GM12878 (cell line): ENCODE measurements around the gene EFCAB9. TPM values are rescaled to one million over a fixed set of nuclear protein-coding genes. Genes with fewer than 3 reads are reported as not detected.

Experiments used
- CEBPB ChIP-seq, 2 experiments: fragments of 150-350 bp in 1 of 2; IDR thresholded peaks; 2 replicates each; pipeline ENCODE4 v1.6.1; 2012 to 2014; ENCODE audit warnings: low read depth in 2 of 2, low read length in 2 of 2, borderline replicate concordance in 1 of 2, inconsistent platforms in 1 of 2
- EP300 ChIP-seq, 2 experiments: fragments of 150-350 bp in 1 of 2; IDR thresholded peaks; 2 replicates each; pipeline ENCODE4 v1.6.1; 2011 to 2012; ENCODE audit warnings: low read depth in 2 of 2, low read length in 2 of 2, borderline replicate concordance in 1 of 2, improper control_type of control experiment in 1 of 2, inconsistent platforms in 1 of 2; ENCODE audit not compliant: control insufficient read depth in 1 of 2
- EZH2 ChIP-seq: IDR thresholded peaks from 2 replicates; pipeline ENCODE4 v1.6.1; 2012; ENCODE audit warnings: low read depth, mild to moderate bottlenecking, control low read depth, inconsistent platforms, low read length, borderline replicate concordance; ENCODE audit not compliant: control insufficient read depth
- FOXM1 ChIP-seq: IDR thresholded peaks from 2 replicates; pipeline ENCODE4 v1.6.1; 2012; ENCODE audit warnings: low read depth, mild to moderate bottlenecking, inconsistent platforms, low read length, moderate library complexity
- JUND ChIP-seq: IDR thresholded peaks from 2 replicates; pipeline ENCODE4 v1.6.1; 2012; ENCODE audit warnings: low read depth, mild to moderate bottlenecking, low read length, improper control_type of control experiment, moderate library complexity
- MEF2A ChIP-seq: IDR thresholded peaks from 2 replicates; pipeline ENCODE4 v1.6.1; 2011; ENCODE audit warnings: low read depth, mild to moderate bottlenecking, low read length, moderate library complexity; ENCODE audit not compliant: insufficient read depth
- NR2C1 ChIP-seq: fragments of 450-650 bp; IDR thresholded peaks from 2 replicates; pipeline ENCODE4 v1.6.1; 2017; ENCODE audit warnings: antibody characterized with exemption, mild to moderate bottlenecking, moderate library complexity
- PML ChIP-seq: IDR thresholded peaks from 2 replicates; pipeline ENCODE4 v1.6.1; 2012; ENCODE audit warnings: low read length, inconsistent platforms
- SIN3A ChIP-seq: IDR thresholded peaks from 2 replicates; pipeline ENCODE4 v1.6.1; 2012; ENCODE audit warnings: low read depth, low read length, improper control_type of control experiment
- SMC3 ChIP-seq: IDR thresholded peaks from 2 replicates; pipeline ENCODE4 v1.6.1; 2011; ENCODE audit warnings: low read length, improper control_type of control experiment, borderline replicate concordance
- polyA plus RNA-seq, 11 experiments: library from polyadenylated mRNA; depleted of rRNA in 4 of 11; unstranded in 6 of 11; stranded (reverse) in 5 of 11; fragments of >200 nt; fragmentation: Nextera tagmentation in 4 of 11; fragmentation: Illumina TruSeq in 1 of 11; extraction: Ambion mirVana in 4 of 11; extraction: Trizol in 1 of 11; gene quantifications; 1 replicate in 1 of 11; 2 replicates in 10 of 11; pipeline versions ENCODE4 v1.2.1 to v1.2.3, GENCODE V29; 2011 to 2016; ENCODE audit warnings: inconsistent platforms in 2 of 11, missing spikeins in 2 of 11, low read depth in 1 of 11
- total RNA-seq, 4 experiments: library from RNA; depleted of rRNA in 3 of 4; stranded (reverse); fragments of >200 nt in 3 of 4; fragmentation: Illumina TruSeq in 1 of 4; extraction: Trizol in 1 of 4; gene quantifications; 2 replicates each; pipeline versions ENCODE4 v1.2.1 to v1.2.3, GENCODE V29; 2013 to 2021
- TF ChIP-seq, protein P1 (sequence below): IDR thresholded peaks from 2 replicates; pipeline ENCODE4 v1.6.1; 2012; ENCODE audit warnings: mild to moderate bottlenecking, low read depth, low read length

The EFCAB9 gene
- total and polyA plus RNA-seq, 10 of the 15 experiments (the other 5 are each of a cell fraction or from before 2014, with no cell fraction given) = 0.73 TPM; not detected in 9

DNA sequence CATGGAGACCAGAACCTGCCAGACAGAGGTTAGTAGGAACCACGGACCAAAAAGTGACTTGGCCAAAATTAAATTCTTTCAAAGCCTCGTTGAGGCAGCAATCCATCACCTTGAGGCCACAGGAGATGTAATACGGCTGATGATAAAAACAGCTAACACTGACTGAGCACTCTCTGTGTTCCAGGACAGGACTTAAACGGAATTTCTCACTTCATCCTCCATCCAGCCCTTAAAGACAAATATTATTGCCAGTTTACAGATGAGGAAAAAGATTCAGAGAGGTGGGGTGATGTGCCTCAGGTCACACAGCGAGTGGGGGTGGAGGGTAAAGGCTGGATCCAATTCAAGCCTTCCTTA is 31.0 kb upstream of the EFCAB9 start (continued):
- TF ChIP-seq PML = no peak
- TF ChIP-seq EP300 (IDR thresholded peaks at IDR 0.05; ENCODE audit: borderline replicate concordance in 1 of 2, control insufficient read depth in 1 of 2, low read depth in 2 of 2, low read length in 2 of 2) = no peak
- TF ChIP-seq, protein P1, sequence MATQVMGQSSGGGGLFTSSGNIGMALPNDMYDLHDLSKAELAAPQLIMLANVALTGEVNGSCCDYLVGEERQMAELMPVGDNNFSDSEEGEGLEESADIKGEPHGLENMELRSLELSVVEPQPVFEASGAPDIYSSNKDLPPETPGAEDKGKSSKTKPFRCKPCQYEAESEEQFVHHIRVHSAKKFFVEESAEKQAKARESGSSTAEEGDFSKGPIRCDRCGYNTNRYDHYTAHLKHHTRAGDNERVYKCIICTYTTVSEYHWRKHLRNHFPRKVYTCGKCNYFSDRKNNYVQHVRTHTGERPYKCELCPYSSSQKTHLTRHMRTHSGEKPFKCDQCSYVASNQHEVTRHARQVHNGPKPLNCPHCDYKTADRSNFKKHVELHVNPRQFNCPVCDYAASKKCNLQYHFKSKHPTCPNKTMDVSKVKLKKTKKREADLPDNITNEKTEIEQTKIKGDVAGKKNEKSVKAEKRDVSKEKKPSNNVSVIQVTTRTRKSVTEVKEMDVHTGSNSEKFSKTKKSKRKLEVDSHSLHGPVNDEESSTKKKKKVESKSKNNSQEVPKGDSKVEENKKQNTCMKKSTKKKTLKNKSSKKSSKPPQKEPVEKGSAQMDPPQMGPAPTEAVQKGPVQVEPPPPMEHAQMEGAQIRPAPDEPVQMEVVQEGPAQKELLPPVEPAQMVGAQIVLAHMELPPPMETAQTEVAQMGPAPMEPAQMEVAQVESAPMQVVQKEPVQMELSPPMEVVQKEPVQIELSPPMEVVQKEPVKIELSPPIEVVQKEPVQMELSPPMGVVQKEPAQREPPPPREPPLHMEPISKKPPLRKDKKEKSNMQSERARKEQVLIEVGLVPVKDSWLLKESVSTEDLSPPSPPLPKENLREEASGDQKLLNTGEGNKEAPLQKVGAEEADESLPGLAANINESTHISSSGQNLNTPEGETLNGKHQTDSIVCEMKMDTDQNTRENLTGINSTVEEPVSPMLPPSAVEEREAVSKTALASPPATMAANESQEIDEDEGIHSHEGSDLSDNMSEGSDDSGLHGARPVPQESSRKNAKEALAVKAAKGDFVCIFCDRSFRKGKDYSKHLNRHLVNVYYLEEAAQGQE = no peak
- no peak for TF ChIP-seq JUND
- no peak for TF ChIP-seq EZH2
- no peak for TF ChIP-seq SMC3
- TF ChIP-seq FOXM1 = no peak
- TF ChIP-seq NR2C1 = no peak
- no peak for TF ChIP-seq SIN3A
- no peak for TF ChIP-seq CEBPB (IDR thresholded peaks at IDR 0.05; ENCODE audit: borderline replicate concordance in 1 of 2, low read depth in 2 of 2, low read length in 2 of 2)
- no peak for TF ChIP-seq MEF2A
